Measurements from ENCODE around the gene TMEFF2. TPM values are rescaled to one million over a fixed set of nuclear protein-coding genes. Genes with fewer than 3 reads are reported as not detected.
"Not testable (repeated sequence)": the region's sequence is repeated elsewhere in the genome, so short reads cannot be mapped to it uniquely, and the experiment has no call there.

Gene TMEFF2
- total RNA-seq, 1 donor from 2014 or later: 0.16 TPM

GRCh38 chr2:192098814-192099491 is 95.8 kb downstream of the TMEFF2 start:
- Histone ChIP-seq H3K36me3 (no peaks in the 10 kb centered on the region), H3K27ac (replicated peaks) (no peak overlapping the region), H3K27me3 (ENCODE audit: low read depth) (no peaks in the 10 kb centered on the region), H3K4me1 (no peaks in the 10 kb centered on the region), H3K9me3 (replicated peaks) (no peaks in the 10 kb centered on the region), H3K4me3 (no peak overlapping the region)
- no peak for DNase-seq
- TF ChIP-seq CTCF (IDR thresholded peaks at IDR 0.05; ENCODE audit: borderline replicate concordance): no peak
- intact Hi-C loops (cut with micrococcal nuclease): no loop called here

GRCh38 chr2:192091476-192091875 is 103.3 kb downstream of the TMEFF2 start:
- no peak for DNase-seq
- no peaks in the 10 kb centered on the region for H3K27me3 ChIP-seq (ENCODE audit: low read depth)
- intact Hi-C loops (cut with micrococcal nuclease): no loop called here
- H3K36me3 ChIP-seq: no peaks in the 10 kb centered on the region
- no peaks in the 10 kb centered on the region for H3K9me3 ChIP-seq (replicated peaks)
- no peak overlapping the region for H3K4me3 ChIP-seq
- no peak for TF ChIP-seq CTCF (IDR thresholded peaks at IDR 0.05; ENCODE audit: borderline replicate concordance)
- no peaks in the 10 kb centered on the region for H3K4me1 ChIP-seq
- no peak overlapping the region for H3K27ac ChIP-seq (replicated peaks)

GRCh38 chr2:192090911-192091310 is 103.8 kb downstream of the TMEFF2 start:
- Histone ChIP-seq H3K27ac (replicated peaks) (no peak overlapping the region), H3K36me3 (no peaks in the 10 kb centered on the region), H3K4me1 (no peaks in the 10 kb centered on the region), H3K4me3 (no peak overlapping the region), H3K27me3 (ENCODE audit: low read depth) (no peaks in the 10 kb centered on the region), H3K9me3 (replicated peaks) (no peaks in the 10 kb centered on the region)
- no peak for DNase-seq
- intact Hi-C loops (cut with micrococcal nuclease): no loop called here
- TF ChIP-seq CTCF (IDR thresholded peaks at IDR 0.05; ENCODE audit: borderline replicate concordance): no peak

- H3K9me3 ChIP-seq (replicated peaks): no peaks in the 10 kb centered on the region
- intact Hi-C loops (cut with micrococcal nuclease): no loop called here
- no peaks in the 10 kb centered on the region for H3K36me3 ChIP-seq
- H3K4me3 ChIP-seq: no peak overlapping the region
- no peaks in the 10 kb centered on the region for H3K4me1 ChIP-seq
- no peaks in the 10 kb centered on the region for H3K27me3 ChIP-seq (ENCODE audit: low read depth)
- H3K27ac ChIP-seq (replicated peaks): no peak overlapping the region
- no peak for TF ChIP-seq CTCF (IDR thresholded peaks at IDR 0.05; ENCODE audit: borderline replicate concordance)
- no peak for DNase-seq
Measured at GRCh38 chr2:192087398-192087958, 107.3 kb downstream of the TMEFF2 start.

- no peak for TF ChIP-seq CTCF (IDR thresholded peaks at IDR 0.05; ENCODE audit: borderline replicate concordance)
- H3K4me1 ChIP-seq: no peaks in the 10 kb centered on the region
Measured at GRCh38 chr2:192082121-192082520, 112.6 kb downstream of the TMEFF2 start.

GRCh38 chr2:192080096-192080495 is 114.6 kb downstream of the TMEFF2 start:
- H3K4me1 ChIP-seq; H3K27ac ChIP-seq (replicated peaks); H3K27me3 ChIP-seq (ENCODE audit: low read depth); intact Hi-C loops (cut with micrococcal nuclease); DNase-seq; H3K9me3 ChIP-seq (replicated peaks); H3K4me3 ChIP-seq; H3K36me3 ChIP-seq: not testable (repeated sequence)

More at GRCh38 chr2:192082121-192082520, 112.6 kb downstream of the TMEFF2 start:
- H3K27me3 ChIP-seq (ENCODE audit: low read depth): no peaks in the 10 kb centered on the region
- no peaks in the 10 kb centered on the region for H3K9me3 ChIP-seq (replicated peaks)
- no peaks in the 10 kb centered on the region for H3K36me3 ChIP-seq
- intact Hi-C loops (cut with micrococcal nuclease): no loop called here
- no peak for DNase-seq
- no peak overlapping the region for H3K27ac ChIP-seq (replicated peaks)
- H3K4me3 ChIP-seq: no peak overlapping the region
